Thyroid gland (tissue), 4 donors: ENCODE data around the gene CLMP. TPM values are rescaled to one million over a fixed set of nuclear protein-coding genes. Genes with fewer than 3 reads are reported as not detected.

Experiments used
- DNase-seq, 2 donors: peaks; one replicate each; pipeline ENCODE4 v3.0.0-alpha.2; 2019
- H3K27ac ChIP-seq, 3 donors: fragments of 200-600 bp; sonication (generic); 1 replicate in 2 of 3; 2 replicates in 1 of 3; pipeline ENCODE4 v1.5.1; 2016 to 2019; ENCODE audit warnings: mild to moderate bottlenecking in 1 of 3, moderate library complexity in 1 of 3
- H3K27me3 ChIP-seq: fragments of 200-600 bp; sonication (generic); one replicate; pipeline ENCODE4 v1.5.1; 2019
- H3K36me3 ChIP-seq, 2 donors: fragments of 200-600 bp; sonication (generic); one replicate each; pipeline ENCODE4 v1.5.1; 2016 to 2019
- H3K4me1 ChIP-seq, 2 donors: fragments of 200-600 bp; sonication (generic); one replicate each; pipeline ENCODE4 v1.5.1; 2017 to 2019
- H3K4me3 ChIP-seq, 3 donors: fragments of 200-600 bp; sonication (generic); replicated peaks in 1 of 3; 1 replicate in 2 of 3; 2 replicates in 1 of 3; pipeline ENCODE4 v1.5.1; 2016; ENCODE audit warnings: mild to moderate bottlenecking in 1 of 3
- H3K9me3 ChIP-seq: fragments of 200-600 bp; sonication (generic); one replicate; pipeline ENCODE4 v1.5.1; 2017
- CTCF ChIP-seq, 6 experiments: fragments of 200-600 bp in 3 of 6; fragments of 450-650 bp in 3 of 6; sonication (generic) in 3 of 6; IDR thresholded peaks; one replicate each; pipeline ENCODE4 v1.5.1; 2016 to 2019; ENCODE audit warnings: antibody characterized with exemption in 6 of 6, mild to moderate bottlenecking in 2 of 6, inconsistent platforms in 1 of 6, moderate library complexity in 1 of 6
- POLR2A ChIP-seq, 2 donors: fragments of 450-650 bp; IDR thresholded peaks; one replicate each; pipeline ENCODE4 v1.6.1; 2017; ENCODE audit warnings: antibody characterized with exemption in 2 of 2, mild to moderate bottlenecking in 2 of 2, moderate library complexity in 1 of 2
- WGBS, 2 donors: methylation state at CpG; one replicate each; pipeline ENCODE4 v1.1.5; 2017; 5-methylcytosine and 5-hydroxymethylcytosine counted together
- intact Hi-C: fragments of 100-400 bp; cut with DNase I; formaldehyde crosslinking; loops from one replicate; pipeline ENCODE4 v1.15.1; 2023
- total RNA-seq, 4 donors: library from RNA; depleted of rRNA; stranded (reverse); fragments of >200 nt; gene quantifications; one replicate each; pipeline ENCODE4 v1.2.3, GENCODE V29; 2016

Gene CLMP
- total RNA-seq, 4 donors from 2014 or later, result 4.9 to 13.2 (median 9.3) TPM

- H3K9me3 ChIP-seq, result no peaks in the 10 kb centered on the region
- H3K36me3 ChIP-seq, result no peaks in the 10 kb centered on the region
- H3K4me3 ChIP-seq, result no peak overlapping the region
- no peaks in the 10 kb centered on the region for H3K27me3 ChIP-seq
- 23 to 24% methylated on average over 8 of the region's 8 CpGs for WGBS, 2 donors
- intact Hi-C loops, result loop anchor here (5.0 kb wide), 1 partner anchor 137 kb away; no protein-coding TSS in a partner anchor
- H3K27ac ChIP-seq, result no peak overlapping the region
- no peak for TF ChIP-seq POLR2A (IDR thresholded peaks at IDR 0.05)
- TF ChIP-seq CTCF (IDR thresholded peaks at IDR 0.05), result no peak
- DNase-seq, result peak; percentile 78 to 80
- H3K4me1 ChIP-seq, result peaks cover 0 to 17% of the 10 kb centered on the region in 2 donors
Observed at GRCh38 chr11:123110397-123110796, 84.7 kb downstream of the CLMP start.

GRCh38 chr11:123107945-123108495 is 87.0 kb downstream of the CLMP start:
- no peak for DNase-seq
- 93 to 96% methylated on average over 4 of the region's 4 CpGs for WGBS, 2 donors
- no peak overlapping the region for H3K4me3 ChIP-seq
- no peak overlapping the region for H3K27ac ChIP-seq
- H3K36me3 ChIP-seq, result no peaks in the 10 kb centered on the region
- H3K27me3 ChIP-seq, result no peaks in the 10 kb centered on the region
- peaks cover 6 to 25% of the 10 kb centered on the region in 2 donors for H3K4me1 ChIP-seq
- TF ChIP-seq CTCF (IDR thresholded peaks at IDR 0.05) (no peak), POLR2A (IDR thresholded peaks at IDR 0.05) (no peak)
- H3K9me3 ChIP-seq, result no peaks in the 10 kb centered on the region
- intact Hi-C loops, result loop anchor here (10.0 kb wide), 1 partner anchor 377 kb away; no protein-coding TSS in a partner anchor

GRCh38 chr11:123104697-123105096 is 90.4 kb downstream of the CLMP start:
- intact Hi-C loops, result loop anchor here (10.0 kb wide), 1 partner anchor 380 kb away; no protein-coding TSS in a partner anchor
- 95 to 98% methylated on average over 3 of the region's 3 CpGs for WGBS, 2 donors

GRCh38 chr11:123103326-123103980 is 91.6 kb downstream of the CLMP start:
- H3K27ac ChIP-seq, result peak overlapping the region in 1 of 3 donors; percentile 38
- peaks cover 10 to 22% of the 10 kb centered on the region in 2 donors for H3K4me1 ChIP-seq
- 56 to 58% methylated on average over 8 of the region's 8 CpGs for WGBS, 2 donors
- no peaks in the 10 kb centered on the region for H3K9me3 ChIP-seq
- intact Hi-C loops, result loop anchor here (10.0 kb wide), 1 partner anchor 381 kb away; no protein-coding TSS in a partner anchor
- H3K27me3 ChIP-seq, result no peaks in the 10 kb centered on the region
- no peak overlapping the region for H3K4me3 ChIP-seq
- H3K36me3 ChIP-seq, result no peaks in the 10 kb centered on the region
- TF ChIP-seq POLR2A (IDR thresholded peaks at IDR 0.05), result no peak
- peak in 5 of 6 experiments; percentile 20 to 73 (median 72) for TF ChIP-seq CTCF (IDR thresholded peaks at IDR 0.05)
- DNase-seq, result peak; percentile 55 to 65

More at GRCh38 chr11:123104697-123105096, 90.4 kb downstream of the CLMP start:
- H3K4me1 ChIP-seq, result peaks cover 10 to 22% of the 10 kb centered on the region in 2 donors
- no peak overlapping the region for H3K27ac ChIP-seq
- TF ChIP-seq CTCF (IDR thresholded peaks at IDR 0.05) (no peak), POLR2A (IDR thresholded peaks at IDR 0.05) (no peak)
- H3K27me3 ChIP-seq, result no peaks in the 10 kb centered on the region
- DNase-seq, result no peak
- H3K9me3 ChIP-seq, result no peaks in the 10 kb centered on the region
- no peaks in the 10 kb centered on the region for H3K36me3 ChIP-seq
- no peak overlapping the region for H3K4me3 ChIP-seq
